ENCODE data around the gene SLC52A1. TPM values are rescaled to one million over a fixed set of nuclear protein-coding genes. Genes with fewer than 3 reads are reported as not detected.

The SLC52A1 gene
- total and polyA plus RNA-seq, 12 donors, result 0.24 to 0.40 TPM; not detected in 10

- no peak overlapping the region for H3K4me3 ChIP-seq
- H3K4me1 ChIP-seq (replicated peaks in 1 of 2), result peaks cover 0 to 3% of the 10 kb centered on the region in 2 donors
- H3K27me3 ChIP-seq, result no peaks in the 10 kb centered on the region
- H3K27ac ChIP-seq, result no peak overlapping the region
- DNase-seq, result no peak
- TF ChIP-seq, protein P1, sequence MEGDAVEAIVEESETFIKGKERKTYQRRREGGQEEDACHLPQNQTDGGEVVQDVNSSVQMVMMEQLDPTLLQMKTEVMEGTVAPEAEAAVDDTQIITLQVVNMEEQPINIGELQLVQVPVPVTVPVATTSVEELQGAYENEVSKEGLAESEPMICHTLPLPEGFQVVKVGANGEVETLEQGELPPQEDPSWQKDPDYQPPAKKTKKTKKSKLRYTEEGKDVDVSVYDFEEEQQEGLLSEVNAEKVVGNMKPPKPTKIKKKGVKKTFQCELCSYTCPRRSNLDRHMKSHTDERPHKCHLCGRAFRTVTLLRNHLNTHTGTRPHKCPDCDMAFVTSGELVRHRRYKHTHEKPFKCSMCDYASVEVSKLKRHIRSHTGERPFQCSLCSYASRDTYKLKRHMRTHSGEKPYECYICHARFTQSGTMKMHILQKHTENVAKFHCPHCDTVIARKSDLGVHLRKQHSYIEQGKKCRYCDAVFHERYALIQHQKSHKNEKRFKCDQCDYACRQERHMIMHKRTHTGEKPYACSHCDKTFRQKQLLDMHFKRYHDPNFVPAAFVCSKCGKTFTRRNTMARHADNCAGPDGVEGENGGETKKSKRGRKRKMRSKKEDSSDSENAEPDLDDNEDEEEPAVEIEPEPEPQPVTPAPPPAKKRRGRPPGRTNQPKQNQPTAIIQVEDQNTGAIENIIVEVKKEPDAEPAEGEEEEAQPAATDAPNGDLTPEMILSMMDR (IDR thresholded peaks at IDR 0.05), result no peak
- TF ChIP-seq POLR2A (IDR thresholded peaks at IDR 0.05), result no peak
- intact Hi-C loops (cut with DNase I), result no loop called here
- peaks cover 0 to 9% of the 10 kb centered on the region in 2 donors for H3K36me3 ChIP-seq (replicated peaks in 1 of 2)
- 66 to 74% (median 71%) methylated on average over 5 of the region's 5 CpGs for WGBS, 4 donors
- no peaks in the 10 kb centered on the region for H3K9me3 ChIP-seq (replicated peaks in 1 of 3)
These were observed 7.3 kb downstream of the SLC52A1 start for GRCh38 chr17:5027916-5028315.

DNA sequence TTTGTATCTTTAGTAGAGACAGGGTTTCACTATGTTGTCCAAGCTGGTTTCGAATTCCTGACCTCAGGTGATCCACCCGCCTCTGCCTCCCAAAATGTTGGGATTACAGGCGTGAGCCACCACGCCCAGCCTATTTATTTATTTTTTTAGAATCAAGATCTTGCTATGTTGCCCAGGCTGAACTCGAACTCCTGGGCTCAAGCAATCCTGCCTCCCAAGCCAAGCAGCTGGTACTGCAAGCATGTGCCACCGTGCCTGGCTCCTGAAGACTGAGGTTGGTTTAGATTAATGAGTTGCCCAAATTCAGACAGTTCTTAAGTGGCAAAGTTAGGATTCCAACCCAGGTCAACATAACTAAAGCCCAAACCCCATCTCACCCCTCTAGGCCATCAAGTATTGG is 7.9 kb downstream of the SLC52A1 start:
- H3K27me3 ChIP-seq, result no peaks in the 10 kb centered on the region
- TF ChIP-seq, protein P1 (IDR thresholded peaks at IDR 0.05), result no peak
- no peak for TF ChIP-seq POLR2A (IDR thresholded peaks at IDR 0.05)
- 84 to 97% (median 91%) methylated on average over 6 of the region's 6 CpGs for WGBS, 4 donors
- H3K4me1 ChIP-seq (replicated peaks in 1 of 2), result peaks cover 0 to 3% of the 10 kb centered on the region in 2 donors
- intact Hi-C loops (cut with DNase I), result no loop called here
- H3K9me3 ChIP-seq (replicated peaks in 1 of 3), result no peaks in the 10 kb centered on the region
- DNase-seq, result no peak
- H3K27ac ChIP-seq, result no peak overlapping the region
- no peak overlapping the region for H3K4me3 ChIP-seq
- H3K36me3 ChIP-seq (replicated peaks in 1 of 2), result peaks cover 0 to 15% of the 10 kb centered on the region in 2 donors

DNA sequence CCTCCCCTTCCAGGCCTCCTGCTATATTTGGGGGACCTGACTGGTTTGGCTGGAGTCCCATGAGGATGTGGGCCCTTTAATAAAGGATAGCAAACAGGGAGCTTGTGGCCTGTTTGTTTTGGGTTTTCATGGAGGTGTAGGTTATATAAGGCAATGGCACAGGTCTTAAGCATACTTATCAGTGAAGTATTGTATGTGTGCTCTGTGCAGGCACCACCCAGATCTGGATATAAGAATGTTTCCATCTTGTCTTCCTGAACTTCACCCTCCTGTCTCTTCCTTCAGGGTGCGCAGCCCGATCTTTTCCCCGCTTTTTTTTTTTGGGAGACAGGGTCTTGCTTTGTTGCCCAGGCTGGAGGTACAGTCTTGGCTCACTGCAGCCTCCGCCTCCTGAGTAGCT is 10.6 kb downstream of the SLC52A1 start:
- intact Hi-C loops (cut with DNase I), result no loop called here
- DNase-seq, result no peak
- peaks cover 0 to 38% of the 10 kb centered on the region in 2 donors for H3K36me3 ChIP-seq (replicated peaks in 1 of 2)

DNA sequence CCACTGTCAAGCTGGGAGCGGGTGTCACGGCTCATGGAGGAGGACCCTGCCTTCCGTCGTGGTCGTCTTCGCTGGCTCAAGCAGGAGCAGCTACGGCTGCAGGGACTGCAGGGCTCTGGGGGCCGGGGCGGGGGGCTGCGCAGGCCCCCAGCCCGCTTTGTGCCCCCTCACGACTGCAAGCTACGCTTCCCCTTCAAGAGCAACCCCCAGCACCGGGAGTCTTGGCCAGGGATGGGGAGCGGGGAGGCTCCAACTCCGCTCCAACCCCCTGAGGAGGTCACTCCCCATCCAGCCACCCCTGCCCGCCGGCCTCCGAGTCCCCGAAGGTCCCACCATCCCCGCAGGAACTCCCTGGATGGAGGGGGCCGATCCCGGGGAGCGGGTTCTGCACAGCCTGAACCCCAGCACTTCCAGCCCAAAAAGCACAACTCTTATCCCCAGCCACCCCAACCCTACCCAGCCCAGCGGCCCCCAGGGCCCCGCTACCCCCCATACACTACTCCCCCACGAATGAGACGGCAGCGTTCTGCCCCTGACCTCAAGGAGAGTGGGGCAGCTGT is 11.6 kb downstream of the SLC52A1 start:
- peaks cover 0 to 38% of the 10 kb centered on the region in 2 donors for H3K36me3 ChIP-seq (replicated peaks in 1 of 2)
- 61 to 92% (median 84%) methylated on average over 4 to 29 of the region's 29 CpGs for WGBS, 4 donors
- H3K4me1 ChIP-seq (replicated peaks in 1 of 2), result no peaks in the 10 kb centered on the region
- H3K4me3 ChIP-seq, result no peak overlapping the region
- H3K9me3 ChIP-seq (replicated peaks in 1 of 3), result no peaks in the 10 kb centered on the region
- no peaks in the 10 kb centered on the region for H3K27me3 ChIP-seq
- DNase-seq, result no peak
- H3K27ac ChIP-seq, result no peak overlapping the region
- TF ChIP-seq, protein P1 (IDR thresholded peaks at IDR 0.05), result no peak
- no peak for TF ChIP-seq POLR2A (IDR thresholded peaks at IDR 0.05)
- intact Hi-C loops (cut with DNase I), result no loop called here

More for the DNA sequence above, 10.6 kb downstream of the SLC52A1 start:
- Histone ChIP-seq H3K4me1 (replicated peaks in 1 of 2) (no peaks in the 10 kb centered on the region), H3K9me3 (replicated peaks in 1 of 3) (no peaks in the 10 kb centered on the region), H3K4me3 (no peak overlapping the region), H3K27me3 (no peaks in the 10 kb centered on the region), H3K27ac (no peak overlapping the region)
- 95 to 100% (median 98%) methylated on average over 4 of the region's 4 CpGs for WGBS, 4 donors
- no peak for TF ChIP-seq POLR2A (IDR thresholded peaks at IDR 0.05)
- TF ChIP-seq, protein P1 (IDR thresholded peaks at IDR 0.05), result no peak

Data from adrenal gland (tissue), 12 donors.